Measurements from ENCODE around the gene CAPZB. TPM values are rescaled to one million over a fixed set of nuclear protein-coding genes. Genes with fewer than 3 reads are reported as not detected.
A peak's percentile ranks its signal among the peaks of the same experiment; 100 is the strongest.
"Not testable (repeated sequence)": the region's sequence is repeated elsewhere in the genome, so short reads cannot be mapped to it uniquely, and the experiment has no call there.

The CAPZB gene
- polyA plus RNA-seq, 1 experiment = 312 TPM

- POLR2A ChIA-PET = interaction anchor here (0.6 kb wide), 1 partner anchor 119 kb away, joined by 3 read pairs; no protein-coding TSS in a partner anchor
- Histone ChIP-seq H3K27ac (ENCODE audit: low read depth, low read length) (no peak overlapping the region), H3K27me3 (ENCODE audit: control insufficient read depth, insufficient read depth, low read length) (no peaks in the 10 kb centered on the region), H3K4me3 (ENCODE audit: low read depth, low read length) (no peak overlapping the region), H3K9me3 (ENCODE audit: control insufficient read depth, insufficient read depth, low read length) (peaks cover 6% of the 10 kb centered on the region)
- DNase-seq (ENCODE audit: low read depth, low spot score) = no peak
- CTCF ChIA-PET = no interaction called here
- TF ChIP-seq CTCF (IDR thresholded peaks at IDR 0.05; ENCODE audit: low read depth, low read length) = no peak
Observed at GRCh38 chr1:19517017-19517416, 31.7 kb upstream of the CAPZB start.

- TF ChIP-seq CTCF (IDR thresholded peaks at IDR 0.05; ENCODE audit: low read depth, low read length) = no peak
- POLR2A ChIA-PET = interaction anchor here (0.7 to 0.8 kb wide), 2 partner anchors 10 to 147 kb away, joined by 3 to 8 read pairs; no protein-coding TSS in a partner anchor
- Histone ChIP-seq H3K4me3 (ENCODE audit: low read depth, low read length) (no peak overlapping the region), H3K27ac (ENCODE audit: low read depth, low read length) (no peak overlapping the region), H3K9me3 (ENCODE audit: control insufficient read depth, insufficient read depth, low read length) (peaks cover 6% of the 10 kb centered on the region; the same call in 1 of the 2 replicates), H3K27me3 (ENCODE audit: control insufficient read depth, insufficient read depth, low read length) (no peaks in the 10 kb centered on the region)
- CTCF ChIA-PET = interaction anchor here (0.7 kb wide), 2 partner anchors 10 to 27 kb away, joined by 3 read pairs; no protein-coding TSS in a partner anchor
- DNase-seq (ENCODE audit: low read depth, low spot score) = no peak
Observed at GRCh38 chr1:19515201-19515600, 29.9 kb upstream of the CAPZB start.

GRCh38 chr1:19514391-19514831 lies 29.1 kb upstream of the CAPZB start:
- POLR2A ChIA-PET = interaction anchor here (0.8 to 1.1 kb wide), 2 partner anchors 11 to 126 kb away, joined by 3 read pairs; no protein-coding TSS in a partner anchor

GRCh38 chr1:19512545-19512944 lies 27.2 kb upstream of the CAPZB start:
- Histone ChIP-seq H3K9me3 (ENCODE audit: control insufficient read depth, insufficient read depth, low read length) (peaks cover 6% of the 10 kb centered on the region; the same call in 1 of the 2 replicates), H3K4me3 (ENCODE audit: low read depth, low read length) (no peak overlapping the region), H3K27me3 (ENCODE audit: control insufficient read depth, insufficient read depth, low read length) (no peaks in the 10 kb centered on the region), H3K27ac (ENCODE audit: low read depth, low read length) (no peak overlapping the region)
- ChIA-PET CTCF (no interaction called here), POLR2A (no interaction called here)
- DNase-seq (ENCODE audit: low read depth, low spot score) = no peak
- TF ChIP-seq CTCF (IDR thresholded peaks at IDR 0.05; ENCODE audit: low read depth, low read length) = no peak

More at GRCh38 chr1:19514391-19514831, 29.1 kb upstream of the CAPZB start:
- Histone ChIP-seq H3K4me3 (ENCODE audit: low read depth, low read length) (no peak overlapping the region), H3K9me3 (ENCODE audit: control insufficient read depth, insufficient read depth, low read length) (peaks cover 6% of the 10 kb centered on the region; the same call in 1 of the 2 replicates), H3K27me3 (ENCODE audit: control insufficient read depth, insufficient read depth, low read length) (no peaks in the 10 kb centered on the region), H3K27ac (ENCODE audit: low read depth, low read length) (peak overlapping the region; percentile 70)
- peak; percentile 58 for DNase-seq (ENCODE audit: low read depth, low spot score)
- no peak for TF ChIP-seq CTCF (IDR thresholded peaks at IDR 0.05; ENCODE audit: low read depth, low read length)
- CTCF ChIA-PET = no interaction called here

- ChIA-PET CTCF (interaction anchor here (0.6 to 0.9 kb wide), 3 partner anchors 132 to 169 kb away, joined by 3 to 8 read pairs (median 3); no protein-coding TSS in a partner anchor), POLR2A (interaction anchor here (0.6 kb wide), 1 partner anchor 975 kb away, joined by 3 read pairs; no protein-coding TSS in a partner anchor)
- DNase-seq (ENCODE audit: low read depth, low spot score) = no peak
- H3K27me3 ChIP-seq (ENCODE audit: control insufficient read depth, insufficient read depth, low read length) = no peaks in the 10 kb centered on the region
- H3K4me3 ChIP-seq (ENCODE audit: low read depth, low read length) = no peak overlapping the region
- no peaks in the 10 kb centered on the region for H3K9me3 ChIP-seq (ENCODE audit: control insufficient read depth, insufficient read depth, low read length)
- no peak for TF ChIP-seq CTCF (IDR thresholded peaks at IDR 0.05; ENCODE audit: low read depth, low read length)
- H3K27ac ChIP-seq (ENCODE audit: low read depth, low read length) = no peak overlapping the region
Observed at GRCh38 chr1:19511116-19511515, 25.8 kb upstream of the CAPZB start.

- H3K9me3 ChIP-seq (ENCODE audit: control insufficient read depth, insufficient read depth, low read length); DNase-seq (ENCODE audit: low read depth, low spot score); H3K27ac ChIP-seq (ENCODE audit: low read depth, low read length); H3K27me3 ChIP-seq (ENCODE audit: control insufficient read depth, insufficient read depth, low read length); CTCF ChIA-PET; POLR2A ChIA-PET; H3K4me3 ChIP-seq (ENCODE audit: low read depth, low read length): not testable (repeated sequence)
Observed at GRCh38 chr1:19509647-19510046, 24.3 kb upstream of the CAPZB start.
